ENCODE measurements around the gene DPAGT1.

DPAGT1 gene

GRCh38 chr11:119108146-119108856, 6.6 kb upstream of the DPAGT1 start:
- no CpG with 5 or more reads among the region's 8 CpGs for WGBS (ENCODE audit: extremely low coverage, insufficient coverage, insufficient read length)
- Histone ChIP-seq H3K4me3 (ENCODE audit: low read depth, low read length) (peak overlapping the region; percentile 81), H3K27ac (ENCODE audit: low read depth, low read length) (no peak overlapping the region), H2BK120ac (ENCODE audit: insufficient read depth, low read length, poor library complexity) (no peak overlapping the region), H3K4me1 (ENCODE audit: control insufficient read depth in 1 of 2, insufficient read depth in 2 of 2, low read length in 2 of 2) (peaks cover 14 to 16% of the 10 kb centered on the region in 2 experiments), H3K79me1 (ENCODE audit: low read length) (peaks cover 4% of the 10 kb centered on the region), H3K4ac (ENCODE audit: low read depth, low read length) (no peak overlapping the region), H3K23ac (ENCODE audit: low read length) (no peak overlapping the region), H3K4me2 (ENCODE audit: low read length) (peak overlapping the region; percentile 97), H2AK5ac (ENCODE audit: low read length) (no peak overlapping the region), H2BK12ac (ENCODE audit: low read length) (no peak overlapping the region), H4K12ac (ENCODE audit: low read depth, low read length) (no peak overlapping the region), H3K9me3 (ENCODE audit: insufficient read depth, low read depth, low read length) (peaks cover 1% of the 10 kb centered on the region), H3K27me3 (ENCODE audit: insufficient read depth, low read length) (no peaks in the 10 kb centered on the region), H2BK5ac (ENCODE audit: low read depth, low read length, poor library complexity) (no peak overlapping the region), H3K79me2 (ENCODE audit: control insufficient read depth, insufficient read depth, low read length, poor library complexity) (peaks cover 2% of the 10 kb centered on the region), H3K36me3 (ENCODE audit: control insufficient read depth in 1 of 2, insufficient read depth in 2 of 2, low read length in 2 of 2) (peaks cover 1 to 12% of the 10 kb centered on the region in 2 experiments), H3K9ac (ENCODE audit: low read length) (no peak overlapping the region), H3K18ac (ENCODE audit: low read length) (no peak overlapping the region), H4K91ac (ENCODE audit: low read depth, low read length) (no peak overlapping the region), H4K8ac (ENCODE audit: low read depth, low read length) (no peak overlapping the region), H2AFZ (ENCODE audit: insufficient read depth, low read length, poor library complexity) (no peak overlapping the region), H3K14ac (ENCODE audit: low read length) (no peak overlapping the region)
- DNase-seq, result peak; percentile 53 to 80

- H3K14ac ChIP-seq (ENCODE audit: low read length), result peak overlapping the region; percentile 54
- no peak overlapping the region for H3K27ac ChIP-seq (ENCODE audit: low read depth, low read length)
- peak overlapping the region; percentile 58 for H4K8ac ChIP-seq (ENCODE audit: low read depth, low read length)
- WGBS (ENCODE audit: extremely low coverage, insufficient coverage, insufficient read length), result no CpG with 5 or more reads among the region's 65 CpGs
- H4K91ac ChIP-seq (ENCODE audit: low read depth, low read length), result no peak overlapping the region
- H2BK5ac ChIP-seq (ENCODE audit: low read depth, low read length, poor library complexity), result no peak overlapping the region
- H3K9me3 ChIP-seq (ENCODE audit: insufficient read depth, low read depth, low read length), result peaks cover 1% of the 10 kb centered on the region
- H3K18ac ChIP-seq (ENCODE audit: low read length), result peak overlapping the region; percentile 52
- H2BK12ac ChIP-seq (ENCODE audit: low read length), result no peak overlapping the region
- peaks cover 2% of the 10 kb centered on the region for H3K79me2 ChIP-seq (ENCODE audit: control insufficient read depth, insufficient read depth, low read length, poor library complexity)
- peak overlapping the region; percentile 81 for H3K4me3 ChIP-seq (ENCODE audit: low read depth, low read length)
- H3K4ac ChIP-seq (ENCODE audit: low read depth, low read length), result peak overlapping the region; percentile 8
- peak in 1 of 2 donors; percentile 41 for DNase-seq
- H3K4me1 ChIP-seq (ENCODE audit: control insufficient read depth in 1 of 2, insufficient read depth in 2 of 2, low read length in 2 of 2), result peaks cover 17 to 18% of the 10 kb centered on the region in 2 experiments
- peaks cover 1 to 11% of the 10 kb centered on the region in 2 experiments for H3K36me3 ChIP-seq (ENCODE audit: control insufficient read depth in 1 of 2, insufficient read depth in 2 of 2, low read length in 2 of 2)
- no peak overlapping the region for H3K23ac ChIP-seq (ENCODE audit: low read length)
- peaks cover 4% of the 10 kb centered on the region for H3K79me1 ChIP-seq (ENCODE audit: low read length)
- H2AFZ ChIP-seq (ENCODE audit: insufficient read depth, low read length, poor library complexity), result peak overlapping the region; percentile 81
- peak overlapping the region; percentile 68 for H3K9ac ChIP-seq (ENCODE audit: low read length)
- peak overlapping the region; percentile 97 for H3K4me2 ChIP-seq (ENCODE audit: low read length)
- H4K12ac ChIP-seq (ENCODE audit: low read depth, low read length), result peak overlapping the region; percentile 49
- H2AK5ac ChIP-seq (ENCODE audit: low read length), result no peak overlapping the region
- no peak overlapping the region for H2BK120ac ChIP-seq (ENCODE audit: insufficient read depth, low read length, poor library complexity)
- no peaks in the 10 kb centered on the region for H3K27me3 ChIP-seq (ENCODE audit: insufficient read depth, low read length)
Measured at GRCh38 chr11:119107538-119108145, 6.0 kb upstream of the DPAGT1 start.

GRCh38 chr11:119106564-119107537, 5.2 kb upstream of the DPAGT1 start, which contains the start of gene C2CD2L:
Gene C2CD2L, plus strand, starts transcription at chr11:119107344. Its CDS starts 398 bp downstream, at chr11:119107742.
- Histone ChIP-seq H2BK120ac (ENCODE audit: insufficient read depth, low read length, poor library complexity) (no peak within 1 kb of the TSS), H2AK5ac (ENCODE audit: low read length) (no peak within 1 kb of the TSS), H3K23ac (ENCODE audit: low read length) (no peak within 1 kb of the TSS), H4K8ac (ENCODE audit: low read depth, low read length) (peak within 1 kb of the TSS; percentile 88), H2BK5ac (ENCODE audit: low read depth, low read length, poor library complexity) (no peak within 1 kb of the TSS), H2AFZ (ENCODE audit: insufficient read depth, low read length, poor library complexity) (peak within 1 kb of the TSS; percentile 81), H3K4me3 (ENCODE audit: low read depth, low read length) (peak within 1 kb of the TSS; percentile 81), H3K27me3 (ENCODE audit: insufficient read depth, low read length) (no peaks in the 10 kb centered on the region), H3K36me3 (ENCODE audit: control insufficient read depth in 1 of 2, insufficient read depth in 2 of 2, low read length in 2 of 2) (peaks cover 1 to 6% of the 10 kb centered on the region in 2 experiments), H3K18ac (ENCODE audit: low read length) (peak within 1 kb of the TSS; percentile 52), H4K91ac (ENCODE audit: low read depth, low read length) (peak within 1 kb of the TSS; percentile 80), H3K27ac (ENCODE audit: low read depth, low read length) (no peak within 1 kb of the TSS), H4K12ac (ENCODE audit: low read depth, low read length) (peak within 1 kb of the TSS; percentile 49), H3K4me1 (ENCODE audit: control insufficient read depth in 1 of 2, insufficient read depth in 2 of 2, low read length in 2 of 2) (peaks cover 17 to 18% of the 10 kb centered on the region in 2 experiments), H3K14ac (ENCODE audit: low read length) (peak within 1 kb of the TSS; percentile 54), H3K4ac (ENCODE audit: low read depth, low read length) (peak within 1 kb of the TSS; percentile 13), H3K79me1 (ENCODE audit: low read length) (peaks cover 10% of the 10 kb centered on the region), H3K4me2 (ENCODE audit: low read length) (peak within 1 kb of the TSS; percentile 97), H2BK12ac (ENCODE audit: low read length) (no peak within 1 kb of the TSS), H3K79me2 (ENCODE audit: control insufficient read depth, insufficient read depth, low read length, poor library complexity) (peaks cover 5% of the 10 kb centered on the region), H3K9me3 (ENCODE audit: insufficient read depth, low read depth, low read length) (peaks cover 1% of the 10 kb centered on the region), H3K9ac (ENCODE audit: low read length) (peak within 1 kb of the TSS; percentile 68)
- no CpG with 5 or more reads among the region's 49 CpGs for WGBS (ENCODE audit: extremely low coverage, insufficient coverage, insufficient read length)
- DNase-seq, result peak; percentile 81 to 83

- no peak overlapping the region for H2BK120ac ChIP-seq (ENCODE audit: insufficient read depth, low read length, poor library complexity)
- H3K27ac ChIP-seq (ENCODE audit: low read depth, low read length), result no peak overlapping the region
Measured at GRCh38 chr11:119103793-119104192, 2.1 kb upstream of the DPAGT1 start.

More at GRCh38 chr11:119103793-119104192, 2.1 kb upstream of the DPAGT1 start:
- Histone ChIP-seq H3K79me1 (ENCODE audit: low read length) (peaks cover 13% of the 10 kb centered on the region), H3K9me3 (ENCODE audit: insufficient read depth, low read depth, low read length) (no peaks in the 10 kb centered on the region), H2BK12ac (ENCODE audit: low read length) (no peak overlapping the region), H3K14ac (ENCODE audit: low read length) (no peak overlapping the region), H2AK5ac (ENCODE audit: low read length) (no peak overlapping the region), H3K4me1 (ENCODE audit: control insufficient read depth in 1 of 2, insufficient read depth in 2 of 2, low read length in 2 of 2) (peaks cover 25 to 30% of the 10 kb centered on the region in 2 experiments), H3K36me3 (ENCODE audit: control insufficient read depth in 1 of 2, insufficient read depth in 2 of 2, low read length in 2 of 2) (no peaks in the 10 kb centered on the region), H4K91ac (ENCODE audit: low read depth, low read length) (no peak overlapping the region), H3K79me2 (ENCODE audit: control insufficient read depth, insufficient read depth, low read length, poor library complexity) (peaks cover 14% of the 10 kb centered on the region), H3K4me3 (ENCODE audit: low read depth, low read length) (no peak overlapping the region), H2AFZ (ENCODE audit: insufficient read depth, low read length, poor library complexity) (no peak overlapping the region), H4K12ac (ENCODE audit: low read depth, low read length) (no peak overlapping the region), H3K27me3 (ENCODE audit: insufficient read depth, low read length) (no peaks in the 10 kb centered on the region), H3K18ac (ENCODE audit: low read length) (no peak overlapping the region), H3K9ac (ENCODE audit: low read length) (no peak overlapping the region), H4K8ac (ENCODE audit: low read depth, low read length) (no peak overlapping the region), H2BK5ac (ENCODE audit: low read depth, low read length, poor library complexity) (no peak overlapping the region), H3K23ac (ENCODE audit: low read length) (no peak overlapping the region), H3K4me2 (ENCODE audit: low read length) (no peak overlapping the region), H3K4ac (ENCODE audit: low read depth, low read length) (no peak overlapping the region)
- WGBS (ENCODE audit: extremely low coverage, insufficient coverage, insufficient read length), result no CpG with 5 or more reads among the region's 4 CpGs
- no peak for DNase-seq
